ENCODE measurements around the gene DUSP18.
"Not testable (repeated sequence)": the region's sequence is repeated elsewhere in the genome, so short reads cannot be mapped to it uniquely, and the experiment has no call there.

DUSP18 gene

GRCh38 chr22:30628491-30628890 is 39.2 kb downstream of the DUSP18 start:
- no peaks in the 10 kb centered on the region for H3K36me3 Mint-ChIP-seq (ENCODE audit: insufficient read depth)
- no peak overlapping the region for H3K4me3 Mint-ChIP-seq
- no peaks in the 10 kb centered on the region for H3K9me3 Mint-ChIP-seq
- H3K27ac Mint-ChIP-seq (ENCODE audit: low read depth): no peak overlapping the region
- ATAC-seq (replicated peaks; ENCODE audit: extremely low read depth, poor library complexity, severe bottlenecking): no peak
- no peaks in the 10 kb centered on the region for H3K27me3 Mint-ChIP-seq
- no peaks in the 10 kb centered on the region for H3K4me1 Mint-ChIP-seq
- DNase-seq (ENCODE audit: low spot score in 2 of 2): no peak

DNA sequence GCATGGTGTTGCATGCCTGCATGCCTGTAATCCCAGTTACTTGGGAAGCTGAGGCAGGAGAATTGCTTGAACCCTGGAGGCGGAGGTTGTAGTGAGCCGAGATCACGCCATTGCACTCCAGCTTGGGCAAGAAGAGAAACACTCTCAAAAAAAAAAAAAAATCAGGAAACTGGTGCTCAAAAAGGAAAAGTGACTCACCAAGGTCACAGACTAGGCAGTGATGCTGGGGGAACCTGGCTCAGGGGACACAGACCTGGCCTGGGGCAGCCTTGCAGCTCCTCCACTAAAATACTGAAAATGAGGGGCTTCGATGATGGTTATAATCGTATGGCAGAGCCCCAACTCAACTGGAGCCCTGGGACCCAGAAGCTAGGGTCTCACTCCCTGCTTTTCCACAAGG is 40.2 kb downstream of the DUSP18 start:
- H3K27me3 Mint-ChIP-seq: no peaks in the 10 kb centered on the region
- no peak for DNase-seq (ENCODE audit: low spot score in 2 of 2)
- no peaks in the 10 kb centered on the region for H3K9me3 Mint-ChIP-seq
- H3K36me3 Mint-ChIP-seq (ENCODE audit: insufficient read depth): no peaks in the 10 kb centered on the region
- no peaks in the 10 kb centered on the region for H3K4me1 Mint-ChIP-seq
- ATAC-seq (replicated peaks; ENCODE audit: extremely low read depth, poor library complexity, severe bottlenecking): no peak
- no peak overlapping the region for H3K27ac Mint-ChIP-seq (ENCODE audit: low read depth)
- H3K4me3 Mint-ChIP-seq: no peak overlapping the region

DNA sequence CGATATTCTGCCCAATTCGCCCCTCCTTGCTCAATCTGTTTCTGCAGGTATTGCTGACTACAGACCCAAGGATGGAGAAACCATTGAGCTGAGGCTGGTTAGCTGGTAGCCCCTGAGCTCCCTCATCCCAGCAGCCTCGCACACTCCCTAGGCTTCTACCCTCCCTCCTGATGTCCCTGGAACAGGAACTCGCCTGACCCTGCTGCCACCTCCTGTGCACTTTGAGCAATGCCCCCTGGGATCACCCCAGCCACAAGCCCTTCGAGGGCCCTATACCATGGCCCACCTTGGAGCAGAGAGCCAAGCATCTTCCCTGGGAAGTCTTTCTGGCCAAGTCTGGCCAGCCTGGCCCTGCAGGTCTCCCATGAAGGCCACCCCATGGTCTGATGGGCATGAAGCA is 41.3 kb downstream of the DUSP18 start:
- DNase-seq (ENCODE audit: low spot score in 2 of 2) (no peak), ATAC-seq (replicated peaks; ENCODE audit: extremely low read depth, poor library complexity, severe bottlenecking) (no peak)
- H3K27ac Mint-ChIP-seq (ENCODE audit: low read depth): no peak overlapping the region
- H3K27me3 Mint-ChIP-seq: no peaks in the 10 kb centered on the region
- H3K36me3 Mint-ChIP-seq (ENCODE audit: insufficient read depth): no peaks in the 10 kb centered on the region
- no peaks in the 10 kb centered on the region for H3K9me3 Mint-ChIP-seq
- H3K4me3 Mint-ChIP-seq: no peak overlapping the region
- no peaks in the 10 kb centered on the region for H3K4me1 Mint-ChIP-seq

DNA sequence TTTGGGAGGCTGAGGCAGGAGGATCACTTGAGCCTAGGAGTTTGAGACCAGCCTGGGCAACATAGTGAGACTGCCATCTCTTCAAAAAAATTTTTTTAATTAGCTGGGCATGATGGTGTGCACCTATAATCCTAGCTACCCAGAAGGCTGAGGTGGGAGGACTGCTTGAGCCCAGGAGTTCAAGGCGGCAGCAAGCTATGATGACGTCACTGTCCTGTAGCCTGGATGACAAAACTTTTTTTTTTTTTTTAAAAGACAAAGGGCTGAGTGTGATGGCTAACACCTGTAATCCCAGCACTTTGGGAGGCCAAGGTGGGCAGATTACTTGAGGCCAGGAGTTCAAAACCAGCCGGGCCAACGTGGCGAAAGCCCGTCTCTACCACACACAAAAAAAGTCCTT is 47.8 kb downstream of the DUSP18 start:
- ATAC-seq (replicated peaks; ENCODE audit: extremely low read depth, poor library complexity, severe bottlenecking); H3K9me3 Mint-ChIP-seq; H3K36me3 Mint-ChIP-seq (ENCODE audit: insufficient read depth); H3K4me3 Mint-ChIP-seq; H3K27ac Mint-ChIP-seq (ENCODE audit: low read depth); DNase-seq (ENCODE audit: low spot score in 2 of 2); H3K4me1 Mint-ChIP-seq: not testable (repeated sequence)
- H3K27me3 Mint-ChIP-seq: peaks cover 12% of the 10 kb centered on the region

GRCh38 chr22:30617819-30618218 is 49.9 kb downstream of the DUSP18 start:
- Mint-ChIP-seq H3K27ac (ENCODE audit: low read depth) (no peak overlapping the region), H3K36me3 (ENCODE audit: insufficient read depth) (no peaks in the 10 kb centered on the region)

DNA sequence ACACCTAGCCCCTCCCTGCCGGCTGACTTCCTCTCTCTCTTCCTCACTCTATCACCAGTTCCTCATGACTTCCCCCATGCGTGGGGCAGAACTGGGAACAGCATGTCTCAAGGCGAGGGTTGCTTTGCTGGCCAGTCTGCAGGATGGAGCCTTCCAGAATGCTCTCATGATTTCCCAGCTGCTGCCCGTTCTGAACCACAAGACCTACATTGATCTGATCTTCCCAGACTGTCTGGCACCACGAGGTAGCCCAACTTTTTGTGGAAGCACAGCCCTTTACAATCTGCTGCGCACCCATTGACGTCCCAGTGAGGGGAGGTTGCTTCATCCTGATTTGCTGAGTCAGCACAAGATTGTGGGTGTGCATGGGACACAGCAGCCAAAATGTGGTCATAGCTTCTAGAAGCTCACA is 52.1 kb downstream of the DUSP18 start:
- Mint-ChIP-seq H3K27me3 (peaks cover 26% of the 10 kb centered on the region), H3K27ac (ENCODE audit: low read depth) (no peak overlapping the region), H3K4me1 (no peaks in the 10 kb centered on the region), H3K36me3 (ENCODE audit: insufficient read depth) (no peaks in the 10 kb centered on the region), H3K9me3 (no peaks in the 10 kb centered on the region), H3K4me3 (no peak overlapping the region)
- DNase-seq (ENCODE audit: low spot score in 2 of 2) (no peak), ATAC-seq (replicated peaks; ENCODE audit: extremely low read depth, poor library complexity, severe bottlenecking) (no peak)

More at GRCh38 chr22:30617819-30618218, 49.9 kb downstream of the DUSP18 start:
- no peaks in the 10 kb centered on the region for H3K9me3 Mint-ChIP-seq
- H3K4me3 Mint-ChIP-seq: no peak overlapping the region
- peaks cover 14% of the 10 kb centered on the region for H3K27me3 Mint-ChIP-seq
- H3K4me1 Mint-ChIP-seq: no peaks in the 10 kb centered on the region
- DNase-seq (ENCODE audit: low spot score in 2 of 2) (no peak), ATAC-seq (replicated peaks; ENCODE audit: extremely low read depth, poor library complexity, severe bottlenecking) (no peak)

- Mint-ChIP-seq H3K36me3 (ENCODE audit: insufficient read depth) (no peaks in the 10 kb centered on the region), H3K27me3 (peaks cover 33% of the 10 kb centered on the region), H3K4me1 (no peaks in the 10 kb centered on the region), H3K27ac (ENCODE audit: low read depth) (no peak overlapping the region), H3K4me3 (no peak overlapping the region), H3K9me3 (no peaks in the 10 kb centered on the region)
- ATAC-seq (replicated peaks; ENCODE audit: extremely low read depth, poor library complexity, severe bottlenecking) (no peak), DNase-seq (ENCODE audit: low spot score in 2 of 2) (no peak)
Observed at GRCh38 chr22:30614879-30615278, 52.8 kb downstream of the DUSP18 start.

- no peak for ATAC-seq (replicated peaks; ENCODE audit: extremely low read depth, poor library complexity, severe bottlenecking)
- Mint-ChIP-seq H3K27ac (ENCODE audit: low read depth) (no peak overlapping the region), H3K36me3 (ENCODE audit: insufficient read depth) (no peaks in the 10 kb centered on the region), H3K4me1 (no peaks in the 10 kb centered on the region), H3K9me3 (no peaks in the 10 kb centered on the region), H3K27me3 (peaks cover 39% of the 10 kb centered on the region), H3K4me3 (no peak overlapping the region)
- no peak for DNase-seq (ENCODE audit: low spot score in 2 of 2)
Observed at GRCh38 chr22:30614268-30614667, 53.4 kb downstream of the DUSP18 start.

- peaks cover 51% of the 10 kb centered on the region for H3K27me3 Mint-ChIP-seq
- H3K36me3 Mint-ChIP-seq (ENCODE audit: insufficient read depth): no peaks in the 10 kb centered on the region
- DNase-seq (ENCODE audit: low spot score in 2 of 2) (no peak), ATAC-seq (replicated peaks; ENCODE audit: extremely low read depth, poor library complexity, severe bottlenecking) (no peak)
- no peak overlapping the region for H3K27ac Mint-ChIP-seq (ENCODE audit: low read depth)
- no peak overlapping the region for H3K4me3 Mint-ChIP-seq
- no peaks in the 10 kb centered on the region for H3K9me3 Mint-ChIP-seq
- H3K4me1 Mint-ChIP-seq: no peaks in the 10 kb centered on the region
Observed at GRCh38 chr22:30612789-30613188, 54.9 kb downstream of the DUSP18 start.

All from central memory CD8-positive, alpha-beta T cell (primary cell).